ENCODE measurements around the gene MBOAT1. TPM values are rescaled to one million over a fixed set of nuclear protein-coding genes. Genes with fewer than 3 reads are reported as not detected.

Gene MBOAT1
- polyA plus RNA-seq, 5 donors, result 12.9 to 20.3 (median 18.4) TPM

GRCh38 chr6:20105838-20106237 is 106.4 kb downstream of the MBOAT1 start:
- no peak for DNase-seq

- DNase-seq, result no peak
Measured at GRCh38 chr6:20104696-20105095, 107.6 kb downstream of the MBOAT1 start.

- DNase-seq, result no peak
Measured at GRCh38 chr6:20102397-20103073, 109.7 kb downstream of the MBOAT1 start.

- no peak for DNase-seq
Measured at GRCh38 chr6:20099156-20099555, 113.1 kb downstream of the MBOAT1 start.

GRCh38 chr6:20098267-20098876 is 113.9 kb downstream of the MBOAT1 start:
- no peak for DNase-seq

GRCh38 chr6:20096536-20096935 is 115.7 kb downstream of the MBOAT1 start:
- no peak for DNase-seq

GRCh38 chr6:20095436-20095835 is 116.8 kb downstream of the MBOAT1 start:
- no peak for DNase-seq

GRCh38 chr6:20092071-20092566 is 120.2 kb downstream of the MBOAT1 start:
- peak; percentile 14 to 21 for DNase-seq

- DNase-seq, result no peak
Measured at GRCh38 chr6:20086992-20087391, 125.3 kb downstream of the MBOAT1 start.

- DNase-seq, result no peak
Measured at GRCh38 chr6:20085817-20086216, 126.5 kb downstream of the MBOAT1 start.

- no peak for DNase-seq
Measured at GRCh38 chr6:20084411-20084810, 127.9 kb downstream of the MBOAT1 start.

GRCh38 chr6:20071998-20072397 is 140.3 kb downstream of the MBOAT1 start:
- DNase-seq, result no peak

GRCh38 chr6:20070047-20070446 is 142.2 kb downstream of the MBOAT1 start:
- no peak for DNase-seq

- DNase-seq, result no peak
Measured at GRCh38 chr6:20069021-20069522, 143.2 kb downstream of the MBOAT1 start.

- no peak for DNase-seq
Measured at GRCh38 chr6:20068421-20068988, 143.8 kb downstream of the MBOAT1 start.

- DNase-seq, result no peak
Measured at GRCh38 chr6:20061952-20062351, 150.3 kb downstream of the MBOAT1 start.

- DNase-seq, result no peak
Measured at GRCh38 chr6:20060252-20060651, 152.0 kb downstream of the MBOAT1 start.

- DNase-seq, result no peak
Measured at GRCh38 chr6:20058912-20059311, 153.4 kb downstream of the MBOAT1 start.

GRCh38 chr6:20058121-20058905 is 154.0 kb downstream of the MBOAT1 start:
- no peak for DNase-seq

- peak; percentile 37 to 49 for DNase-seq
Measured at GRCh38 chr6:20056350-20056992, 155.8 kb downstream of the MBOAT1 start.

- no peak for DNase-seq
Measured at GRCh38 chr6:20055916-20056315, 156.4 kb downstream of the MBOAT1 start.
